Activated CD4-positive, alpha-beta T cell treated with anti-CD3 and anti-CD28 coated beads, Interleukin-2, amount 10 ng/mL, durations not matched to agents 7 days and 5 days (primary cell): ENCODE results near the gene UBAC2. TPM values are rescaled to one million over a fixed set of nuclear protein-coding genes. Genes with fewer than 3 reads are reported as not detected.

ENCODE experiments used
- CTCF ChIA-PET: fragments of 350-600 bp; sonication (Branson Sonifier 250); formaldehyde crosslinking; loops from one replicate; lab custom pipeline; 2021; ENCODE audit warnings: antibody characterized with exemption; lab: Charles Lee
- POLR2A ChIA-PET: fragments of 350-600 bp; sonication (Branson Sonifier 250); formaldehyde crosslinking; loops from one replicate; lab custom pipeline; 2021; ENCODE audit warnings: antibody characterized with exemption; lab: Charles Lee
- DNase-seq: peaks from one replicate; pipeline ENCODE4 v3.0.0-alpha.2; 2020
- H3K27ac Mint-ChIP-seq: one replicate; pipeline ENCODE4 v1.8.0; 2021; ENCODE audit warnings: mild to moderate bottlenecking, moderate library complexity, mixed read lengths
- H3K27me3 Mint-ChIP-seq: one replicate; pipeline ENCODE4 v1.8.0; 2021; ENCODE audit warnings: mixed read lengths
- H3K36me3 Mint-ChIP-seq: one replicate; pipeline ENCODE4 v1.8.0; 2021; ENCODE audit warnings: low read depth, mixed read lengths
- H3K4me1 Mint-ChIP-seq: one replicate; pipeline ENCODE4 v1.8.0; 2021; ENCODE audit warnings: mixed read lengths
- H3K4me3 Mint-ChIP-seq: one replicate; pipeline ENCODE4 v1.8.0; 2021; ENCODE audit warnings: mild to moderate bottlenecking, moderate library complexity, mixed read lengths
- H3K9me3 Mint-ChIP-seq: one replicate; pipeline ENCODE4 v1.8.0; 2021; ENCODE audit warnings: mixed read lengths
- total RNA-seq, 2 experiments: library from RNA; stranded (reverse); gene quantifications; one replicate each; pipeline ENCODE4 v1.2.3, GENCODE V29; 2021

UBAC2 gene
- total RNA-seq, 2 experiments from 2014 or later = 67.8 to 70.5 TPM

DNA sequence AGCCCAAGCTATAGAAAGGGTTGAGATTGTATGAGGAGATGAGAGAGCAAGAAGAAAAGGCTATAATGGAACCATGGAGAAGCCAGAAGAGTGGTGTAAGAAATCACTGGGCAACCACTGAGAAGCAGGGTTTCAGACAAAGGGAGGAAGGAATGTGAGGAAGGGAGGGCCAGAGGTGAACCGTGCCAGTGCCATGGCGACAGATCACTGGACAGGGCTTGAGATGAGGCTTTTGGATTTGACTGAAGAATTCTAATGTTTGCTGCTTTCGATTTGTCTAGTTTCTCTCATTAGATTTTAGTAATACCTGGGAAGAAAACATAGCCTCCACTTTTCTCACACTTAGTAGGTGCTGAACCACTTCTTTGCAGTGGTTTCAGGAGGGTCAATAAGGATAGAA, 112.8 kb downstream of the UBAC2 start:
- DNase-seq = no peak
- Mint-ChIP-seq H3K4me1 (peaks cover 76% of the 10 kb centered on the region), H3K36me3 (peaks cover 64% of the 10 kb centered on the region), H3K4me3 (peak overlapping the region; percentile 12), H3K9me3 (peaks cover 2% of the 10 kb centered on the region), H3K27me3 (no peaks in the 10 kb centered on the region), H3K27ac (peak overlapping the region; percentile 93)
- POLR2A ChIA-PET = no interaction called here
- CTCF ChIA-PET = interaction anchor here (1.3 to 1.5 kb wide), 3 partner anchors 8 to 44 kb away, joined by 3 to 4 read pairs (median 3); no protein-coding TSS in a partner anchor

DNA sequence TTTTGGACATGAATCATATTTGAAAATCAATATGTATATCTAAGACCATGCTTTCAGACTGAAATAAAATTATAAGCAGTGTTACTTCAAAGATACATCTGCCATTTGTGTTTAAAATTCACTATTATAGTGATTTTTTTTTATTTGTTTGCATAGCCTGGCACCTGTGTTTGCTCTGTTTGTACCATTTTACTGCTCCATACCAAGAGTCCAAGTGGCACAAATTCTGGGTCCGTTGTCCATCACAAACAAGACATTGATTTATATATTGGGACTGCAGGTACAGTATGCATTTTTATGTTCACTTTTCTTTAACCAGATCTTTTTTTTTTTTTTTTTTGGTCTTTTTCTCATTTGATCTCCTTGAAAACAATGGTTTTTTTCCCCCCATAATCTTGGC, 113.3 kb downstream of the UBAC2 start:
- Mint-ChIP-seq H3K4me1 (peaks cover 76% of the 10 kb centered on the region), H3K36me3 (peaks cover 65% of the 10 kb centered on the region), H3K27ac (peak overlapping the region; percentile 93), H3K27me3 (no peaks in the 10 kb centered on the region), H3K4me3 (peak overlapping the region; percentile 70), H3K9me3 (no peaks in the 10 kb centered on the region)
- ChIA-PET CTCF (interaction anchor here (1.2 to 1.3 kb wide), 3 partner anchors 8 to 45 kb away, joined by 4 to 5 read pairs (median 4); no protein-coding TSS in a partner anchor), POLR2A (interaction anchor here (0.7 kb wide), 1 partner anchor 29 kb away, joined by 3 read pairs; no protein-coding TSS in a partner anchor)
- no peak for DNase-seq

DNA sequence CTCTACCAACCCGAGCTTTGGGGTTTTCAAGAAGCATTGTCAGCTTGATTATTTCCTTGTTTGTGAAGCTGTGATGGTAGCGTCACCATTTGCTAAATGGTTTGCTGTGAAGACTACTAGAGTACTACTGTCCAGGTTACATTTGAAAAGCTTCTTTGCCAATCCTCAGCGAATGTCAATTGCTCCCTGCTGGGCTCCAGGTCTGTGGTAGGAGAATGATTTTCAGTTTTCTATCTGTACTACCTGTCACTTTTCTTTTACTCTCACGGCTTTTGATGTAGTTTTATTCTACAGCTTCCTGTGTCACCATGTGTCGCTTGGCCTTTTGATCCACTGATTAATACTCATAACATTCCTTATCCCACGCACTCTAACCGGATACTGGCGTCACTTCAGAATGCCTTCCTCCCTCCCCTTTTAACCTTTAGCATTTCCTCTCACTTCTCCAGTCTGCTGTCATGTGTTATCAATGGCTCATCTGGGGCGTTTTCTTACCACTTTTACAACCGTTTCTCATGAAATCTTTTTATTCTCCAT, 114.1 kb downstream of the UBAC2 start:
- DNase-seq = peak; percentile 64
- H3K9me3 Mint-ChIP-seq = no peaks in the 10 kb centered on the region
- H3K4me3 Mint-ChIP-seq = peak overlapping the region; percentile 70
- ChIA-PET POLR2A (interaction anchor here (0.7 kb wide), 1 partner anchor 30 kb away, joined by 3 read pairs; no protein-coding TSS in a partner anchor), CTCF (interaction anchor here (0.7 to 1.7 kb wide), 4 partner anchors 13 to 73 kb away, joined by 3 to 5 read pairs (median 4); no protein-coding TSS in a partner anchor)
- H3K27ac Mint-ChIP-seq = peak overlapping the region; percentile 93
- peaks cover 74% of the 10 kb centered on the region for H3K4me1 Mint-ChIP-seq
- H3K27me3 Mint-ChIP-seq = no peaks in the 10 kb centered on the region
- H3K36me3 Mint-ChIP-seq = peaks cover 66% of the 10 kb centered on the region

DNA sequence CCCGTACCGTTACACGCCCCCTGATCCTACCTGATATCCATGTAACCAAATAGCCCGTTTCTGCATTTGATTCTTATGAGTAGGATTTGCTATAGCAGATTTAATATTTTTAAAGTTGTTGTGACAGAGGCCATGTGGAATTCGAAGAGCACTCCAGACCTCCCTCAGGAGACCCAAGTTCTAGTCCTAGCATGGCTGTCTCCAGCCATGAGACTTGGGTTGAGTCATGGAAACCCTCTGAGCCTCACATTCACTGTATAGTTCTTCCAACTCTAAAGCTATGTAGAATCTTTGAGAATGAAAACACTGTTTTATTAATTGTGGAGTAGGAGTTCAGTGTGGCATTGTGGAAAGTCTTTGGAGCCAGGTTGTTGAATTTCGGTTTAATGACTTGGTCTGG, 114.5 kb downstream of the UBAC2 start:
- Mint-ChIP-seq H3K27me3 (no peaks in the 10 kb centered on the region), H3K4me1 (peaks cover 72% of the 10 kb centered on the region), H3K9me3 (no peaks in the 10 kb centered on the region), H3K4me3 (peak overlapping the region; percentile 70), H3K27ac (peak overlapping the region; percentile 93), H3K36me3 (peaks cover 63% of the 10 kb centered on the region)
- CTCF ChIA-PET = interaction anchor here (1.2 to 1.7 kb wide), 4 partner anchors 13 to 72 kb away, joined by 3 to 5 read pairs (median 4); no protein-coding TSS in a partner anchor
- POLR2A ChIA-PET = no interaction called here
- no peak for DNase-seq

DNA sequence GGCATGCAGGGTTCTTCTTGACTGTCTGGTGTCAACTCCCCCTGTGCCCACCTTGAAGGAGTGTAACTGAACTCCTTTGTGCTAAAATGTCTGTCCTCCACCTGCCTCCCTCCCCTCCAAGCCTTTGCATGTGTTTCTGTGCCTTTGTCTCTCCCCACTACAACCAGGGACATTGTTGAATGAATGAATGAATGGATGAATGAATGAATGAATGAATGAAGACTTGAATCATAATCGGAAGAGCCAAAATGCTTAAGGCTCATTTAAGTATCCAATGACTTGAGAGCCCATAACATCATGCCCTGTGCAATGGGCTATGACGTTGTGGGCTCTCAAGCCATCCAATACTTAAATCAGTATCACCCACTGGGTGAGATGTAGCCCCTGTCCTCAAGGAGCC, 115.6 kb downstream of the UBAC2 start:
- Mint-ChIP-seq H3K27ac (peak overlapping the region; percentile 68), H3K36me3 (peaks cover 55% of the 10 kb centered on the region), H3K9me3 (no peaks in the 10 kb centered on the region), H3K27me3 (no peaks in the 10 kb centered on the region), H3K4me3 (no peak overlapping the region), H3K4me1 (peaks cover 64% of the 10 kb centered on the region)
- DNase-seq = no peak
- POLR2A ChIA-PET = interaction anchor here (0.6 kb wide), 1 partner anchor 56 kb away, joined by 3 read pairs; no protein-coding TSS in a partner anchor
- CTCF ChIA-PET = interaction anchor here (1.2 to 1.7 kb wide), 2 partner anchors 14 to 71 kb away, joined by 3 to 5 read pairs; no protein-coding TSS in a partner anchor

DNA sequence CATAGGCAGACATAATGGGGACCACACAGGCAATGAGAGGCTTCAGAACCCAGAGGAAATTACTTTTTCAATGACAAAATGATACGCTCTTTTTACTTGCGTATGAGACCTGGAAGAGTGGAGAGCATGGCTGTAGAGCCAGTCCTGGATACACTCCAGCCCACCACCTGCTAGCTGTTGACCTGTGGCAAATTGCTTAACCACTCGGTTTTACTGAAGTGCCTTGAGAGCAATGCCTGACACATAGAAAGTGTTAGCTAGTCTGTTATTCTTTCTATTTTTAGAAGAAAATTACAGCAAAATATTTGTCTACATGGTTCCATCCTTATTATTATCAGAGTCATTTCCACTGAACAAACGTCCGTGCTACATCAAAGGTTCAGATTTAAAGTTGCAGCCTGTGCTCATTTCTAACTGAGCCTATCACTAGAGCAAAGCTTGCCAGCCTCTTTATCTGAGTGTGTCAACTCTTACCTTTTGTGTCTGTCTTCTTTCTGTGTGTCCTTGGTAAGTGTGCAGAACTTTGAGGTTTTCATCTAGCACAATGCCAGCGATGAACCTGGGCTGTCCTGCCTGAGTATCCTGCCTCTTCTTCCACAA, 116.1 kb downstream of the UBAC2 start:
- Mint-ChIP-seq H3K27me3 (no peaks in the 10 kb centered on the region), H3K27ac (no peak overlapping the region), H3K36me3 (peaks cover 55% of the 10 kb centered on the region), H3K4me3 (no peak overlapping the region), H3K9me3 (no peaks in the 10 kb centered on the region), H3K4me1 (peaks cover 62% of the 10 kb centered on the region)
- ChIA-PET POLR2A (no interaction called here), CTCF (interaction anchor here (0.6 kb wide), 1 partner anchor 379 kb away, joined by 3 read pairs; no protein-coding TSS in a partner anchor)
- DNase-seq = no peak

DNA sequence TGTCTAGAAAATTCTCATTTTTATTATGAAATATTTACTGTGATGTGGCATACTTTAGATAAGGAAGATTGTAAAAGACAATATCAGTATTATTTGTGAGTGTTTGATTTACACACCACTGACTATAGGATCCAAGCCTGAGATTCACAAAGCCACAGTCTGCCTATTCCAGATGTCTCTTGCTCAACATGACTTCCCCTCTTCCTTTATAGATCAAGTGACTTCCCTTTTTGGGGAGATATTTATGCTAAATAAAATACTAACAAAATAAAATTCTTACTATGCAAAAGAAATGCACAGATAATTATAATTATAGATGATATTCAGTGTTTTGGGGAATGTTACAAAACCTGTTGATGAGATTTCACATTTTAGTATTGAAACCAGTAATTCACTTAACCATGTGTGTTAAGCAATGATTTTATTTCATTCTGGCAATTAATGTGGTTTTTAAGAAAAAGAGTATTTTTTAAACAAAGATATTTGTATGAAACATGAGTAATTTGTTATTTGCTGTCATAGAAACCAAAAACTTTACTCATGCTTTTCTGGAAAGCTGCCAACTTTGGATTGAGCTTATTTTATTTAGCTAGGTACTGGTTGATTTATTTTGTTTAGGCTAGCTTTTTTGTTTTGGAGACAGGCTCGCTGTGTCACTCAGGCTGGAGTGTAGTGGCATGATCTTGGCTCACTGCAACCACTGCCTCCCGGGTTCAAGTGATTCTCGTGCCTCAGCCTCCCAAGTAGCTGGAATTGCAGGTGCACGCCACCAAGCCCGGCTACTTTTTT, 120.2 kb downstream of the UBAC2 start:
- Mint-ChIP-seq H3K4me3 (no peak overlapping the region), H3K27ac (no peak overlapping the region), H3K27me3 (no peaks in the 10 kb centered on the region), H3K36me3 (peaks cover 56% of the 10 kb centered on the region), H3K4me1 (peaks cover 66% of the 10 kb centered on the region), H3K9me3 (no peaks in the 10 kb centered on the region)
- ChIA-PET CTCF (interaction anchor here (0.6 to 2.0 kb wide), 6 partner anchors 8 to 51 kb away, joined by 3 to 6 read pairs (median 4); no protein-coding TSS in a partner anchor), POLR2A (no interaction called here)
- DNase-seq = no peak

DNA sequence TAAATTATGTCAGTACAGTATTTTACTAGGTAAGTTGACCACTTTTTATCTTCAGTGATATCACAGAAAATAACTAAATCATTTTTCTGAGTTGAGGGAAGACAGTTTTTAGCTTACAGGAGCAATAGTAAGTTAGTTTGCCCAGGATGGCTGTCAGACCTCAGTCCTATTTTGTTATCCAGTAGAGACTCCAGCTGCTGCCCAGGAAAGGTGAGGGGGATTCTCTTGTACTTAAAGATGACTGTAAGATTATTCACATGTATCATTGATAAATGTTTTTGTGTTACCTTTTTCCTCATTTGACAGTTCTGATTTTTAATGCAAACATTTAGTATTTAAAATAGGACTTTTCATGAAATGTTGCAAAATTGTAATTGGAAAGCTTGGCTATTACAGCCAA, 121.1 kb downstream of the UBAC2 start:
- peak overlapping the region; percentile 90 for H3K27ac Mint-ChIP-seq

DNA sequence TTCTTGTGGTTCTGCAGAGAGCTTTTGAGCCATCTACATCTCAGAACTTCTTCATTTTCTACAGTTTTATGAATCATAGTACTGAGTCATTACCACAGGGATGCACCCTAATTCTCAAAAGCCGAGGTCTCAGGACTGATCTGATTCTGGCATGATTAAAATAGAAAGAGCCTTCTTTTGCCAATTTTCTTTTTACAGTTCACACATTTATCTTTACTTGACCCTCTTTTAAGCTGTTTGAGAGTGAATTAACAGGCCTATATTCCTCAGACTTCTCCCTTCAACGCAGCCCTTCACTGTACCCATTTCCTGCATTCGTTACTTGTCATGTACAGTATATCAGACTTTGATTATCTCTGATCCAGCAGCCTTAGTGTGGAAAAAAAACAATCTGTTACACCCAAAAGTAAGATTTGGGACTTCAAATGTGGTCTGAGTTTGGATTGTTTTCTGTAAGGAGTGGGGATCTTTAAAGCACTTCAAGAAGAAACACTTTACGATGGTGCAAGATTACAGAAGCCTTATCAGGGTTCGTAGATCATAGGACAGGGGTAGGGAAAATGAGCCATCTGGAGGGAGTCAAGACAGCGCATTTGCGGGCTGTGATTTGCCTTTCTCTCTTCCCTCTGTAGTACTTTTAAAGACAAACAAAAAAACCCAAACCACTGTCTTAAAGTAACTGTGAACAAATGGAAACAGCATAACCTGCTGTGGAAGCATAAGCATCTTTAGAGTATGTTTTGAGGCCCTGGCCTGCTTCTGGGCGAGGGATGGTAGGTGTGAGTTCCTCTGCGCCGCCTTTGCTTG, 121.8 kb downstream of the UBAC2 start:
- Mint-ChIP-seq H3K27me3 (no peaks in the 10 kb centered on the region), H3K9me3 (no peaks in the 10 kb centered on the region), H3K4me1 (peaks cover 64% of the 10 kb centered on the region), H3K4me3 (peak overlapping the region; percentile 47), H3K36me3 (peaks cover 53% of the 10 kb centered on the region), H3K27ac (peak overlapping the region; percentile 90)
- POLR2A ChIA-PET = interaction anchor here (0.6 kb wide), 2 partner anchors 17 to 25 kb away, joined by 3 read pairs; no protein-coding TSS in a partner anchor
- CTCF ChIA-PET = interaction anchor here (0.9 to 2.0 kb wide), 11 partner anchors 9 to 115 kb away, joined by 3 to 6 read pairs (median 4); no protein-coding TSS in a partner anchor
- peak; percentile 54 for DNase-seq

More for the DNA sequence above, 121.1 kb downstream of the UBAC2 start:
- Mint-ChIP-seq H3K9me3 (no peaks in the 10 kb centered on the region), H3K36me3 (peaks cover 55% of the 10 kb centered on the region), H3K27me3 (no peaks in the 10 kb centered on the region), H3K4me3 (no peak overlapping the region), H3K4me1 (peaks cover 66% of the 10 kb centered on the region)
- CTCF ChIA-PET = interaction anchor here (0.6 to 2.0 kb wide), 13 partner anchors 9 to 115 kb away, joined by 3 to 6 read pairs (median 4); no protein-coding TSS in a partner anchor
- POLR2A ChIA-PET = no interaction called here
- no peak for DNase-seq

DNA sequence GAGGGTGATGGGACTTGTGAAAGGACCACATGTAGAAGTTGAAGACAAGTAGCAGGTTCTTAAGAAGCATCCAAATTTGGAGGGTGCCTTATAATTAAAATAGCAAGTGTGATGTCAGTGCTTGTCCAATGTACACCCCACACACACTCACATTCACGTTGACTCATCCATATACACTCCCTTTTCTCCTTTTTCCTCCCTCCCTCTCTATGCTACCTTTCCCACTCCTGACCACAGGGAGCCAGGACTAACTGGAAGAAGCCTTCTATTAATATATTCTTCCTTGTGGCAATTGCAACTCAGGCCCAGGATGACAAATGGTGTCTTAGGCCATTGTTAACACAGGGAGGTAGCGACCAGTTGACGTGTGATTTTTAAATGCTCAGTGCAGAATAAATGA, 122.8 kb downstream of the UBAC2 start:
- Mint-ChIP-seq H3K27ac (peak overlapping the region; percentile 90), H3K4me3 (peak overlapping the region; percentile 47), H3K36me3 (peaks cover 53% of the 10 kb centered on the region), H3K9me3 (no peaks in the 10 kb centered on the region), H3K4me1 (peaks cover 64% of the 10 kb centered on the region), H3K27me3 (no peaks in the 10 kb centered on the region)
- POLR2A ChIA-PET = no interaction called here
- no peak for DNase-seq
- CTCF ChIA-PET = interaction anchor here (0.6 to 1.5 kb wide), 3 partner anchors 33 to 295 kb away, joined by 3 to 4 read pairs (median 3); no protein-coding TSS in a partner anchor

DNA sequence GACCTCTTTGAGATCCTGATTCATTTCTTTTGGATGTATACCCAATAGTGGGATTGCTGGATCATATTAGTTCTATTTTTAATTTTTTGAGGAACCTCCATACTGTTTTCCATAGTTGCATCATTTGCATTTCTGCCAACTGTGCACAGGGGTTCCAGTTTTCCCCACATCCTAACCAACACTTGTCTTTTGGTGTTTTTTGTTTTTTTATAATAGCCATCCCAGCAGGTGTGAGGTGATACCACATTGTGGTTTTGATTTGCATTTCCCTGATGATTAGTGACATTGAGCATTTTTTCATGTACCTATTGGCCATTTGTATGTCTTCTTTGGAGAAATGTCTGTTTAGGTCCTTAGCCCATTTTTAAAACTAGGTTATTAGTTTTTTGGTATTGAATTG, 125.4 kb downstream of the UBAC2 start:
- CTCF ChIA-PET = interaction anchor here (1.0 to 1.1 kb wide), 4 partner anchors 8 to 111 kb away, joined by 3 to 5 read pairs (median 3); no protein-coding TSS in a partner anchor
- H3K9me3 Mint-ChIP-seq = peaks cover 4% of the 10 kb centered on the region
- peaks cover 64% of the 10 kb centered on the region for H3K36me3 Mint-ChIP-seq
- POLR2A ChIA-PET = no interaction called here
- no peak for DNase-seq
- H3K27ac Mint-ChIP-seq = peak overlapping the region; percentile 43
- peaks cover 57% of the 10 kb centered on the region for H3K4me1 Mint-ChIP-seq
- no peak overlapping the region for H3K4me3 Mint-ChIP-seq
- no peaks in the 10 kb centered on the region for H3K27me3 Mint-ChIP-seq
